Activated CD4-positive, alpha-beta T cell treated with anti-CD3 and anti-CD28 coated beads for 4 hours (primary cell): ENCODE measurements around the gene SULF2.
A peak's percentile ranks its signal among the peaks of the same experiment; 100 is the strongest.

ENCODE experiments used
- DNase-seq, 2 donors: peaks; one replicate each; pipeline ENCODE4 v3.0.0-alpha.2; 2020

The SULF2 gene

GRCh38 chr20:47642118-47642517 is 143.2 kb downstream of the SULF2 start:
- no peak for DNase-seq

GRCh38 chr20:47638851-47639250 is 146.4 kb downstream of the SULF2 start:
- DNase-seq: no peak

GRCh38 chr20:47635256-47635655 is 150.0 kb downstream of the SULF2 start:
- DNase-seq: no peak

- no peak for DNase-seq
Observed at GRCh38 chr20:47631078-47631477, 154.2 kb downstream of the SULF2 start.

- DNase-seq: no peak
Observed at GRCh38 chr20:47629907-47630306, 155.4 kb downstream of the SULF2 start.

GRCh38 chr20:47627540-47627939 is 157.7 kb downstream of the SULF2 start:
- DNase-seq: no peak

GRCh38 chr20:47623206-47623605 is 162.1 kb downstream of the SULF2 start:
- DNase-seq: no peak

- no peak for DNase-seq
Observed at GRCh38 chr20:47622118-47622665, 163.1 kb downstream of the SULF2 start.

- DNase-seq: peak in 1 of 2 donors; percentile 40
Observed at GRCh38 chr20:47620808-47621805, 164.2 kb downstream of the SULF2 start.

GRCh38 chr20:47618479-47618878 is 166.8 kb downstream of the SULF2 start:
- DNase-seq: no peak

GRCh38 chr20:47614703-47615309 is 170.5 kb downstream of the SULF2 start:
- no peak for DNase-seq

- no peak for DNase-seq
Observed at GRCh38 chr20:47612670-47613069, 172.6 kb downstream of the SULF2 start.

- no peak for DNase-seq
Observed at GRCh38 chr20:47611785-47612184, 173.5 kb downstream of the SULF2 start.

- no peak for DNase-seq
Observed at GRCh38 chr20:47610945-47611250, 174.4 kb downstream of the SULF2 start.

GRCh38 chr20:47610247-47610944 is 174.9 kb downstream of the SULF2 start:
- DNase-seq: peak; percentile 83 to 85

- DNase-seq: no peak
Observed at GRCh38 chr20:47609001-47609400, 176.3 kb downstream of the SULF2 start.
